NCI-H1105 treated with DMSO at 0.1 percent for 48 hours (cell line): ENCODE data around the gene MAB21L4.

Experiments used
- DNase-seq: peaks from one replicate; lab custom pipeline; 2025; lab: John Stamatoyannopoulos, UW

The MAB21L4 gene

GRCh38 chr2:240894006-240894405 lies 1.9 kb downstream of the MAB21L4 start:
- no peak for DNase-seq

GRCh38 chr2:240893363-240893844 lies 2.6 kb downstream of the MAB21L4 start:
- no peak for DNase-seq

GRCh38 chr2:240892925-240893324 lies 3.0 kb downstream of the MAB21L4 start:
- no peak for DNase-seq

GRCh38 chr2:240892356-240892755 lies 3.6 kb downstream of the MAB21L4 start:
- no peak for DNase-seq

- DNase-seq: no peak
These were observed 4.2 kb downstream of the MAB21L4 start for GRCh38 chr2:240891492-240892340.

DNA sequence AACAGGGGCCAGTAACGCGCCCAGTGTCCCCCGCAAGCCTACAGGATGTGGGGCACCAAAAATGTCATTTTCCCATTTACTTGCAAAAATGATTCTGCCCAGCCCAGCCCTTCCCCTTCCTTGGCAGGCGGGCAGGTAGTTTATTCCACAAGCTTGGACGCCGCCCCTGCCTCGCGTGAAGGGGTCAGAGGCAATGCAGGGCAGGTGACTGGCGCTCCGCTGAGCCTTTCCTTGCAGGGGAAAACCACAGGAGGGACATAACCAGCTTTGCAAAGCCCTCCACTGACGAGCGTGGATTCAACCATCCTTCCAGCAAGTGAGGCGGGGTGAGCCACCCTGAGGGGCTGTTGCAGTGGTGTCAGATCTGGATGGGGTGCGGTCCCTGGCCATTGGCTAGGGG lies 5.3 kb downstream of the MAB21L4 start:
- no peak for DNase-seq

DNA sequence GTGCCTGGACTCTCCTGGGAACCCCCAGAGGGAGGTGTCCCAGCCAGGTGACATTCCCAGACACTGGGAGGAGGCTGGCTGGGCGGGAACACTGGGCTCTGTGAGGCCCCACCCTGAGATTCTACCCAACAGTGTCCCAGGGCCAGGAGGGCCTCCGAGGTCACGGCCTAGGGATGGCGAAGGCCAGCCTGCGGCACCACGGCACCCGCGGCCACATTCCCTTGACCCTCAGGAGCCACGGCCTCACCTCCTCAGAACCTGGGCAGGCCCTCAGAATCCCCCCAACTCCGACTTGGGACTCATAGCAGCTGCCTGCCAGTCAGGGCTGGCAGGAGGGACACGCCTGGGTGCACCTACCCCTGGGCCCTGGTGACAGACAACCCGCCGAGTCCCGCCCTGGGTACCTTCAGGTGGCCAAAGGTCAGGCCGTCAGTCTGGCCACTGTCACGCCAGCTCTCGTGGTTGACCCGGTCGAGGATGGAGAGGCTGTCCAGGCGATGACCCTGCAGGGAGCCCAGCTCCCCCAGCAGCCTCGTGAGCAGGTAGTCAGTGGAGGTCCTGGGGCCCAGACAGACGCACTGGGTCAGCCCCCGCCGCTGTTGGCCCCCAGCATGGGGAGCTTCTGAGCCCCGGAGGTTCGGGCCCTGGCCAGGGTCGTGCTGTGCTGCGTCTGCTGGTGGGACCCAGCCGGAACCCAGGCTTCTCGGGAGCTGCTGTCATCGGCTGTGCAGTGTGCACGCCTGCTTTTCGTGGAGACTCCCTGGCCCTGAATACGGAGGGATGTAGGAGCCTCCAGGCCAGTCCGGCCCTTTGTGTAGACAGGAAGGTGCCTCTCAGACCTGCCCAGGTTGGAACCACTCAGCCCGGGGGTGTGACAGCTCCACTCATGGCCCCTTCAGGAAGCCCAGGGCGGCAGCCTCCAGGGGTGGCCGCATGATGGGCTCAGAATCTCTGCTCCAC lies 6.1 kb downstream of the MAB21L4 start:
- DNase-seq: no peak

- no peak for DNase-seq
These were observed 6.9 kb downstream of the MAB21L4 start for GRCh38 chr2:240888890-240889573.

- no peak for DNase-seq
These were observed 7.6 kb downstream of the MAB21L4 start for GRCh38 chr2:240888130-240888889.

DNA sequence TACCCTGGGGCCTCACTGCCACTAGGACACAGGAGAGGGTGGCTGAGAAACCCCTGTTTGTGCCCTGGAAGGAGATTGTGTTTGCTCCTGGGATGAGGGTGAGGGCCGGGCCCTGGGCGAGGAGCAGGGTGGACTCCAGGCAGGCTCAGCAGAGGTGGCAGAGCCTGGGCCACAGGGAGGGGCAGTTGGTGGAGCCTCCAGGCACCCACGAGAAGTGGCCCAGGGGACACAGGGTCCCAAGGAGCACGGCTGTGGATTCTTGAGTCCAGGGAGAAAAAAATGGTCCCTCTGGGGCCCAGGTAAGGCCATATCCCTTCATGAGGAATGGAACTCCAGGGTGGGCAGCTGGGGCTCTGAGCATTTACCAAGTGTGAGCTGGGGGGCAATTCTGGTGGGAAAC lies 8.3 kb downstream of the MAB21L4 start:
- no peak for DNase-seq

GRCh38 chr2:240886678-240887609 lies 9.0 kb downstream of the MAB21L4 start:
- DNase-seq: no peak

- no peak for DNase-seq
These were observed 9.9 kb downstream of the MAB21L4 start for GRCh38 chr2:240886023-240886565.

GRCh38 chr2:240885566-240885965 lies 10.4 kb downstream of the MAB21L4 start:
- DNase-seq: no peak

DNA sequence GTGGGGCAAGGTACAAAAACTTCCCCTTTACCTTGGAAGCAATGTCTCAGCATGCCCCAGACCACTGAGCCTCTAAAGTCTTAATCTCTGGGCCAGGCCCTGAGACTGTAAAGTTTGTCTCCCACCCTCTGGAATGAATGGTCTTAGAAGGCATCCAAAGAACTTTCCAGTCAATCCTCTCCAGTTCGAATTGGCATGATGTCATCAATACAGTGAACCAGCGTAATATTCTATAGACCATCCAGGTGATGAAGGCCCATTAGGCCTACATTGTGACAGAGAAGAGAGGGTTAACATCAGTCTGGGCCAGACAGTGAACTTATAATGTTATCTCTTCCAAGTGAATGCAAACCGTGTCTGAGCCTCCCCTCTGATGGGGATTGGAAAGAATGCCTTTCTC lies 11.2 kb downstream of the MAB21L4 start:
- DNase-seq: no peak

DNA sequence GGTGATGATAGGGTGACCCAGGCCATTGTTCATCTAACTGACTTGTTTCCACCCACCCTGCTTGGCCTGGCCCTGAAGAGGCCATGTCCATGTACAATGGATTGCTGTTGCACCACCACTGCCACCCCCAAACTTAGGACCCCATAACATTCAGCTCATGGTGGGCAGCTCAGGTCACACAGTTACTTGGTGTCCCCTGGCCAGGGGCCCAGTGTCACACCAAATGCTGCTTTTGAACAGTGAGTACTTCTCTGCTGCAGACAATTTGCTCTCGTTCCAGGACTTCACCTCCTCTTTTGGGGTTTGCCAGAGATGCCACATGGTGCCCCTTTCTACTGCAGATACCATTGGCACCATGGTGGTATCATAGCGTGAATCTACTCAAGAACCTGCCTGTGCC lies 11.7 kb downstream of the MAB21L4 start:
- DNase-seq: no peak

GRCh38 chr2:240881913-240882312 lies 14.0 kb downstream of the MAB21L4 start:
- DNase-seq: peak; percentile 71

GRCh38 chr2:240879105-240879504 lies 16.9 kb downstream of the MAB21L4 start:
- DNase-seq: no peak

DNA sequence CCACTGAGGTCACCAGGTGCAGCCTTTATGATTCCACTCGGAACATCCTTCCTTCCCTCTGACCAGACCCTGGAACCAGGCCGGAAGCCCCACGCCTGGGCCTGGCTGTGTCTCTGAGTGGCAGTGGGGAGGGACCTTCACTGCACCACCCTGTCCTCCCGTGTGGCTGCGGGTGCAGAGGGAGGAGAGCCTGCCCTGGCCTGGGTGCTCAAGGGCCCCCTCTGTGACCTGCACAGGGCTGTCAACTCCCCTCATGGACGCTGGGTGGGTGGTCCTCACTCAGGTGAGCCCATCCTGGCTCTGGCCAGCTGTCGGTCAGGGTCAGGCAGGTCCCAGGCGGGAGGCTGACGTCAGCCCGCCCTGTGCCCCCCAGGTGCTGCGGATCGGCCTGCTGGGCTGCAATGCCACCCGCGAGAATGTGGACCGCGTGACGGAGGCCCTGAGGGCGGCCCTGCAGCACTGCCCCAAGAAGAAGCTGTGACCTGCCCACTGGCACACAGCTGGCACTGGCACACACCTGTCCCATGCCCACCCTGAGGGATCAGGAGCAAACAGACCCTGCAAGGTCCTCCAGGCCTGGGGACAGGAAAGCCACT lies 17.5 kb downstream of the MAB21L4 start:
- no peak for DNase-seq
